IPS DF 4.7 (cell line): ENCODE measurements around the gene GRIK3.
"Not testable (repeated sequence)": the region's sequence is repeated elsewhere in the genome, so short reads cannot be mapped to it uniquely, and the experiment has no call there.

ENCODE experiments used
- DNase-seq: peaks from one replicate; pipeline ENCODE4 v3.0.0-alpha.2; 2013; ENCODE audit warnings: low spot score; ENCODE audit errors: extremely low read depth

Gene GRIK3

DNA sequence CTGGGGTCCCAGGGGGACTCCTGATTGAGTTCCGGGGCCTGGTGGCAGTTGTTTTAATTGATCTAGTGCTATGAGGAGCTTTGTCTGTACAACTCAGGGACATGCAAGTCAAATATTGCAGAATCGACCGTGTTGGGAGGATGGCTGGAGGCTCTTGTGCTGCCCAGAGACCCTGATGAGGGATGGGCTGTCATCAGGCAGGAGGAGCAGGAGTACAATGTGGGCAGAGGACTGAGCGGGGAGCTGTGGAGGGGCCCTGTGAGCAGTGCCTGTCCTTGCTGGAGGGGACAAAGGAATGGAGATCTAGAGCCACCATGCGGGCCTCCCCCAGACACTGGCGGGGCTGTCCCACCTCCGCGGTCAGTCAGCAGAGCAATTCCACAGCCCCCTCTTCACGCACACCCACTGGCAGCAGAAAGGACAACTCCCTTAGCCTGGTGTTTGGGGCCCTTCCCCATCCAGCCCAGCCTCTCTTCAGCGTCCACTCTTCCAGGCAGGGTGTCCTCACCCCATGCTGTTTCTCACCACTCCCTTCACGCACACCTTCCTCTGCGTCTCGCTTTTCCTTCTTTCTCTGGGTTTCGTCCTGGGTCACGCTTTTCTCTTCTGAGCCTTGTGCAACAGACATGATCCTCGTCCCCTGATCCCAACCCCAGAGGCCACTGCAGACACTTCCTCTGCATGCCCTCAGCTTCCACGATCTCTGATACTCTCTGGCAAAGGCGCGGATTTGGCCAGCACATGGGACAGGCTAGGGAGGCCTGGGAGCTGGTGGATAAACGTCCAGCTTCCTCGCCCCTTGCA, 122.6 kb downstream of the GRIK3 start:
- DNase-seq: no peak

DNA sequence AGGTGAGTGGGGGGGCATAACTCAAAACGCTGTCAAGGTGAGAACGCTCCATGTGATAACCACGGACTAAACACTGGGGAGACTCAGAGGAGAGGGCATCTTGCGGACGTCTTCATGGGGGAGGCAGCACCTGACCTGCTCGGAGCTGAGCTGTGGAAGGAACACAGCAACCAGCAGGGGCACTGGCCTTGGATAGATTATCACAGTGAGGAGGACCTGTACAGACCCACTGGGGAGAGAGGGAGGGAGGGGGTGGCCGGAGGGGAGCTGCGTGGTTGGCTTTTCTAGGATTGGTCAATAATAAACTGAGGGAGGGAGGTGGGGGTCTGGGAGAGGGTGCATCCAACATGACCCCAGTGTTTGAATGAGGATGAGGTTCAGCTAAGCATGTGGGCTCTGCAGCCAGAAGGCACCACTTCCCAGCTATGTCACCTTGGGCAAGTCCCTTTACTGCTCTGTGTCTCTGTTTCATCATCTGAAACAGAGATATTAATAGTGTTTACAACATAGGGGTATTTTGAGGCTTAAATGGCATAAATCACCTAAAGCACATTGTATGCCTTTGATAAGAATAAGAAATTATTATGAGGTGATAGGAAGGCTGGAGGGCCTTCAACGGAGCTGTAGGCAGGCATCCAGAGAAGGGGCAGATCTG, 123.3 kb downstream of the GRIK3 start:
- DNase-seq: no peak

DNA sequence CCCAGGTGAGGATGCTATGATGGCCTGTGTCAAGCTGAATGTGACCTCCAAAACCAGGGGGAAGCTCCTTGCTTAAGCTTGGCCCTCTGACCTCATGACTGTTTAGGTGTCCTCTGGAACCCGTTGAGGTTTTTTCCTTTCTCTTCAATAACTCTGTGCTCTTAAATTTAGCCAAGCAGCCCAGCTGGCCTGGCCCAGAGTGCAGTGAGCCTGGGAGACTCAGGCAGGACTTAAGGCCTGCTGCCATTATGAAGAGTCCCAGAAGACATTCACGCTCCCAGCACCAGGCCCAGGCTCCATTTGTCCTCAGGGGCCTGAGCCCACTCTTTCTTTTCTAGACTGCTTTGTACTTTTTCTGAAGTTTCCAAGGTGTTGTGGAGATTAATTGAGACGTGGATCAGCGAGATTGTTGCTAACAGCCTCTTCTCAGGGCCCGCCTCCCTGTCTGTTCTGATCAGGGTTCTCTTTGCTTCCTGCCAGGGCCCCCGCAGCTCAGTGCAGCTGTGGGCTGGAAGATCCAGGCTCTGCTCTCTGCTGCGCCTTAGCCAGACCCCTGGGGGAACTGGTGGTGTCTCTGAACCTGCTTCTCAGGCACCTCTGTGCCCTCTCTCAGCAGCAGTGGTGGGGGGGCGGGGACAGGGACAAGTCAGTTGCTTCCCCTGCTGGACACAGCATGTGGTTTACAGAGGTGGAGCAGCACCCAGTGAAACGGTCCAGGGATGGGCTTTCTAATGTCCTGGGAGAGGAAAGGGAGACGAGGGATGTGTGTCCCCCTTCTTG, 124.2 kb downstream of the GRIK3 start:
- DNase-seq: no peak

DNA sequence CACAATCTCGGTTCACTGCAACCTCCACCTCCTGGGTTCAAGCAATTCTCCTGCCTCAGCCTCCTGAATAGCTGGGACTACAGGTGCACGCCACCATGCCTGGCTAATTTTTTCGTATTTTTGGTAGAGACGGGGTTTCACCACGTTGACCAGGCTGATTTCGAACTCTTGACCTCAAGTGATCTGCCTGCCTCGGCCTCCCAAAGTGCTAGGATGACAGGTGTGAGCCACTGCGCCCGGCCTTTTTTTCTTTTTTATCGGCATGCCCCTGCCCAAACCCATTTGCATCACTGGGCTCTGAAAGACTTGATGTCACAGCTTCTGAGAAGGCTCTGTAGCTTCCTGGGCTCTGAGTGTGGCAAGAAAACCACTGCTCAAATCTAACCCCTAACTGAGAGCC, 125.0 kb downstream of the GRIK3 start:
- DNase-seq: not testable (repeated sequence)

DNA sequence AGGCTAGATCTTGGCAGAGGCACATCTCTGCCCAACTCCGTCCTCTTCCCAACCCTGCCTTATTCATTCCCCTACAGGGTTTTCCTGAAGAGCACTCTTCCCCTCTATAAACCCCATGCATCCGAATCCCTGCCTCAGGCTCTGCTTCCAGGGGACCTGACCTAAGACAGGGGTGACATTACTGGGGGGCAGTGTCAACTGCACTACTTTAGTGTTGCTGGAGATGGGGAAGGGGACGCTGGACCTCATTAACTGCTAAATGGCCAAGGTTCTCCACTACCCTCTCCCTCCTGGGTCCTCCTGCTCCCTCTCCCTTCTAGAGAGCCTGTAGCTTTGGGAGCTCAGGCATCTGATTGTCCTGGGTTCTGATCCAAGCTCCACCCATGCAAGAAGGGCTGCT, 126.2 kb downstream of the GRIK3 start:
- no peak for DNase-seq

DNA sequence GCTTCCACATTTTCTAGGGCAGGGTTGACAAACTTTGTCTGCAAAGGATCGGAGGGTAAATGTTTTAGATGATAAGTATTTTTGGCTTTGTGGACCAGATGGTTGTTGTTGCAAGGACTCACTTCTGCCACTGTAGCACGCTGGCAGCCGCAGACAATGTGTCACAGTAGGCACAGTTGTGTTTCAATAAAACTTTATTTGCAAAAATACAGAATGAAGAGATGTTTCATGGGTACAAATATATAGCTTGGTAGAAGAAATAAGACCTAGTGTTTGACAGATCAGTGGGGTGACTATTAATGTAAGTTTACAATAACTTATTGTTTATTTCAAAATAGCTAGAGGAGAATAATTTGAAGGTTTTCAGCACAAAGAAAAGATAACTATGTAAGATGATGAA, 127.8 kb downstream of the GRIK3 start:
- no peak for DNase-seq

DNA sequence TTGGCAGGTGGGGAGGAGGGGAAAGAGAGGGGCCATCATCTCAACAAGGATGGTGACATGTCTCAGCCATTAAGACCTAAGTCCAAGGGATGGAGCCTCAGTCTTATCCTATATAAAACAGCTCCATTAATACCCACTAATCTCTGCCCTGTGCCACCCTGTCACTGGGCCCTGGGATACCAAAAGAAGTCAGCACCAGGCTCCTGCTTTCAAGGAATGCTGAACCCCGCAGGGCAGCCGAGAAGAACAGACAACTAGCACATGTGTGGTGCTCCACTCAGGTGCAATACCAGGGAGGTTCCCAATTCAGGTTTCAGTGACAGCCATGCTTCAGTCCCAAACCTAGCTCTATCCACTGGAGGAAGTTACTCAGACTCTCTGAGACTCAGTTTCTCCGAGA, 128.4 kb downstream of the GRIK3 start:
- no peak for DNase-seq

DNA sequence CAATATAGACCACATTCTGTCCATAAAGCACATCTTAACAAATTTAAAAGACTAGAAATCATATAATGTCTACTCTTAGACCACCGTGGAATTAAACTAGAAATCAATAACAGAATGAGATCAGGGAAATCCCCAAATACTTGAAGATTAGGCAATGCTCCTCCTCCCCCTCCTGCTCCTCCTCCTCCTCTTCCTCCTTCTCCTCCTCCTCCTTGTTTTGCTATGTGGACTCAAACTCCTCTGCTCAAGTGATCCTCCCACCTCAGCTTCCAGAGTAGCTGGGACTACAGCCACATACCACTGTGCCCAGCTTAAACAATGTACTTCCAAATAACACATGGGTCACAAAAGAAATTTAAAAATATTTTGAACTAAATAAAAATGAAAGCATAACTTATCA, 134.2 kb downstream of the GRIK3 start:
- DNase-seq: no peak

DNA sequence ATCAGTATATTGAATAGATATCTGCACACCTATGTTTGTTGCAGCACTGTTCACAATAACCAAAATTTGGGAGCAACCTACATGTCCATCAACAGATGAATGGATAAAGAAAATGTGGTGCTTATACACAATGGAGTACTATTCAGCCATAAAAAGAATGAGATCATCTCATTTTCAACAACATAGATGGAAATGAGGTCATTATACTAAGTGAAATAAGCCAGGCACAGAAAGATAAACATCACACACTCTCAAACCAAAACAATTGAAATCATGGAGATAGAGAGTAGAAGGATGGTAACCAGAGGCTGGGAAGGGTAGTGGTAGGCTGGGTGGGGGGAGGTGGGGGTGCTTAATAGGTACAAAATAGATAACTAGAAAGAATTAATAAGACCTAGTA, 136.5 kb downstream of the GRIK3 start:
- not testable (repeated sequence) for DNase-seq

DNA sequence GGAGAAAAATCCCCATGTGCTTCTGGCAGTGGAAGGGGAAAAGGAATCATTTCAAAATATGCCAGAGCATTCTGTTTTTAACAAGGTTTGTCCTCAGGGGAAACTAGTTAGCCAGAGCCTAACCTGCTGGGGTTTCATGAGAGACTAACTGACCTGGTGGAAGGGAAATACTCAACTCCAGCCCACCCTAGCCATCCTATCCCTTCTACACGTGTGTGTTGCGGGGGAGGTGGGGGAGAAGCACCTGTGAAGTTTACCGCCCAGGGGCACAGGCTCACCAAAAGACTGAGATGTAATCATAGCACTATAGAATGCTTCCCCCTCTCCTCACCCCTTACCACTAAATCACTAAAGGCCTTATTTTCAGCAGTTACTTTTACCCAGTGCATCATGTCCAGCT, 139.5 kb downstream of the GRIK3 start:
- DNase-seq: no peak

DNA sequence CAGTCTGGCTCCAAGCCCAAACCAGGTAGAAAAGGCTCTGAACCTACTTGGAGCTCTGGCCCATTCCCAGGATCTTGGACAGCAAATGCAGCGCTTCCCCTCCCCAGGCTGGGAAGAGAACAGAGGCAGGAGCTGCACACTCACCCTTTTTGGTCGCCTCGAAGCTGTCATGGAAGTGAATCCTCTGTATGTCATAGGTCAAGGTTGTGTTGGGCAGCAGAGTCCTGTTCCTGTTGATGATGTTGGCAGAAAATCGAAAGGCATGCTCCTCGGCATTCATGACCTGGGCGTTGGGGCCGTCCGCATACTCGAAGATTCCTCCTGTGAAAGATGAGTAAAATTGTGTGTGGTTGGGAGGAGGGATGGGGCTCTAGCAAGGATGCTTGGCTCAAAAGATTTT, 143.5 kb downstream of the GRIK3 start:
- no peak for DNase-seq

DNA sequence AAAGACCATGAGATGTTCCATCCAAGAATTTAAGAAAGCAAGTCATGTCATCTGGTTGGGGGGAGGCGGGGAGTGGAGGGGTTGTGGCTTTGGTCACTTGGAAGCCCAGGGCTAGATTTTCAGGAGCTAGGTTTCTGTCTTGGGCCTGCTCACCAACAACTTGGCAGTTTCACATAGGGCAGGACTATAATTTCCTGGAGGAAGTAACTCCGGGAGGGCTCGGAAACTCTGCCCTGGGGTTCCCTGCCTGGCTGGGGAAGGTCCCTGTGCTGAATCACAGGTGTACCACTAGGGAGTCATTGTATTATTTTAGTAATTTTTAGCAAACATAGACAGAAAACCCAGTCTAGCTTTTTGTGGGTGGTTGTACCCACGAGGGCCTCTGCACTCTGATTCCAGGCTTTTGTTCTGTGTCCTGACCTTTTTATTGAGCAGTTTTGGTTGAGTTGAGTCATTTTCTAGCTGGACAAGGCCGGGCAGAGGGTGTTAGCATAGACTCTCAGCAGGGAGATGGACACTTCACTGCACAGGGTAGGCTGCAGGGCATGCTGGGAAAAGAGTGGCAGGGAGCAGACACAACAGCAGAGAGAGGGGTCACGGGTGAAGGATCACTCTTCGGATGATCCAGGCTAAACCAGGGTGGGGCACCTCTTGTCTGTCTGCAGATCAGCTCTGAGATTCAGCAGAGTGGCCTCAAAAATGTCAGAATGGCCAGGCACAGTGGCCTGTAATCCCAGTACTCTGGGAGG, 144.7 kb downstream of the GRIK3 start:
- no peak for DNase-seq

DNA sequence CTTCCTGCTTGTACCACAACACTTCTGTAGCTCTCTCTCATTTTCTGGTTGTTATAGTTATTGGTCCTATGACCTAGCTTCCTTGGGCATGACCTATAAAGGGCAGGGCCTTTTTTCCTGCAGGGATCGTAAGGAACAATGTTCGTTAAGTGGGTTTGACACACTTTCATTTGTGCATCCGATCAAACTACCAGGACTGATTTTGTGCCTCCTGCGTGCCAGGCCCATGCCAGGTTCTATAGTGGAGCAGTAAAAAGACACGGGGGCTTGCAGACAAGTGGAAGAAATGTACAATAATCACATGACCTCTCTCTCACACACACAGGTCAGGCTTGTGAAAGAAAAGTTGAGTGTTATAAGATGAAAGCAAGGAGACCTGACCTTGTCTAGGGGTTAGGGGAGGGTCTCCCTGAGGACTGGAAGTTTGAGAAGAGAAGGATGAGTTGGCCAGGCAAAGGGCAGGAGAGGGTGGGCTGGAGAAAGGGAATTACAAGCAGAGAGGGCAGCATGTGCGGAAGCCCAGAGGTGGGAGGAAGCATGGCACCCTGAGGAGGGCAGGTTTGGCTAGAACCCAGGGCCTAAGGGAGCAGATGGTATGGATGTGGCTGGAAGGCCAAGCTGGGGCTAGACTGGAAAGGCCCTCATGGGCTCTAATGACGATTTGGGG, 145.4 kb downstream of the GRIK3 start:
- no peak for DNase-seq

DNA sequence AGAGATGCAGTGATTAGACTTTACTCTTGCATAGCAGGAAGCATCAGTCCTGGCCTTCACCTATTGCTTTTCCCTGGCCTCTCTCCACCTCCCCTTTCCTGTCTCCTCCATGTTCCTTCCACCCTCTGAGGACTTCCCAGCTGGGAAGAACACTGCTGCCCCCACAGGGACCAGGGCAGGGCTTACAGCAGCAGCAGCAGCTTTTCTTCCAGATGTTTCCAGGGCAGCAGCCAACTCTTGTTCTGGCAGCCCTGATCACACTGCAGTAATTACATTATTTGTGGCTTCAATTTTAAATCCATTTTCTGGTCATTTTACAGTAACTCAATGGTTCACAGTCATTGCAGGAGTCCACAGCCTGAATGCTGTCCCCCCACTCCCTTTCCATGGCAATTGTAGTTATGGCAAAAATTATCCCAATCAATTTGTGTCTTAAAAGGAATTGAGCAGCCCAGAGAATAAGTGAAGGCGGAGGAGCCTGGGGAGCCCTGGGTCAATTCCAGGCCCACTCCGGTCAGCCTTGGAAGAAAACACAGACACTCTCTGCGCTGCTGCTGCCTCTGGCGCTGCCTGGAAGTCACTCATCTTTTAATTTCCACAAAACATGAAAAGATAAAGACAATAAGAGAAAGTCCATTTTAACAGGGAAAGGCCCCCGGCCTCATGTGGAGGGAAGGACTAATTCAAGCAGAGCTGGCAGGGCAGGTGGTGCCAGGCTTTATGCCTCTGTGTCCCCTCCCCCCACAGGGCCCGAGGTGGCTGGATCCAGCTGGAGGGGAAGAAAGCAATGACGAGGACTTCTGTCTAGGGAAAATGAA, 148.6 kb downstream of the GRIK3 start:
- no peak for DNase-seq

DNA sequence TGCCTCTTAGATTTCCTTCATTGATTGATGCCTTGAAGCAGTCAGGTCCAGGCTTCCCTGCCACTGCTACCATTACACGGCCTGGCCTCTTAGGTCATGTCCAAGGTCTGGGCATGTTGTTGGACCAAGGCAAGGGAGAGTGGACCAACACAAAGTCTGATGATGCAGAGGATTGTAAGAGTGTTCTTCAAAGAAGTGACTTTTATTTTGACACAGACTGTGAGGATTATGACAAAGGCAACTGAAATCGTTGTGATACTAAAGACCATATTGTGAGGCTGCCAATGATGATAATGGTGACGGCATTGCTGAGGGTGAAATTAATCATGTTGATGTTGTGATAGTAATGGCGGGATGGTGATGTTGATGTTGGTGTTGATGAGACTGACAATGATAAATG, 149.5 kb downstream of the GRIK3 start:
- DNase-seq: no peak

DNA sequence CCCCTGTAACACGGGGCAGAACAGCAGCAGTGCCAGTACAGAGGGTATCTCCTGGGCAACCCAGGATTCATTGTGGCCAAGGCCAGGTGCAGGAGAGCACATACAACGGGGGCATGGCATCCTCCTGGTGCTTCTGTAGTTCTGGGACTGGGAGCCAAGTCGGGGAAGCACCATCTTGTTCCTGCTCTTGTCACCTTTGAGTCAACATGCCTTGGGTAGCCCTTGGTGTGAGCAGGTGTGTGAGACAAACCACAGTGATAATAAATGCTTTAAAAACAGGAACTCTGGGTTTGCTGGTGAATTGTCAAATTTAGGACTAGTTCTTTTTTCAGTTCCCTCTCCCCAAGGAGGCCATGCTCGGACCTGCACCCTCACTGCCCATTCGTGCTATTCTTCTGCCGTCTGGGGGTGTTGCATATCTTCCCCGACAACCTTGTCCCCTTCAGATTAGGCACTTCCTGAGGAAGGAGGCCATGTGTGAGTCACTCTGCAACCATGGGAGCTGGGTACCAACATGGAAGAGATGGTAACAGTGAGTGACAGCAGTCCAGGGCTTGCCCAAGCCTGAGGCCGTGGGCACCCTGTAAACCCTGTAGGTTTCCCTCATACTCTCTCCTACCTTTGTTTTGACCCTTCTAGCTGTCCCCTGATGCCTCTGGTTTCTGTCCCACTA, 150.2 kb downstream of the GRIK3 start:
- no peak for DNase-seq

DNA sequence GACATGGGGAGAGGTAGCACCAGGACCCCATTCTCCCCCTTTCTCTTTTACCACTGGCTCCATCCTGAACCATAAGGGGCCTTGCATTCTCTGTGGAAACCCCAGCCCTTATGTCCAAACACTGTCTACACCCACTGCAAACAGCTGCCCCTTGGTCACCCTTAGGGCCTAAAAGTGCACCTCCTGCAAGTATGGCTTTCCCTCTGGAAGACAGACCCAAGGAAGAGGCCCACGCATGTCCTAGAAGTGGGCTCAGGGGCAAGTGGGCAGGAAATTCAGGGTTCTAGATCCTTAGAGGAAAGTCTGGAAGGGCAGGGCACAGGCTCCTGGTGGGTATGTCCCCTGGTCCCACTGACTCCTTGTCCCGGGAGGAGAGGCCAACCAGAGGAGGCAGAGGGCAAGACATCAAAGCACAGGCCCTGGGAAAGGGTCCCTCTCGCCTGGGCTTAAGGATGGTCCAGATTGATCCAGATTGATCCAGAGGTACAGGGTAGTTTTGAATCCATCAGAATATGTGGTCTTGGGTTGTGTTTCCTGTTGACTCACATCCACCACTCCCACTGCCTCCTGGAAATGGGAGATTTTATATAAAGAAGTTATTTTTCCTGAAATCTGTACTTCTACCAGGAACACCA, 150.9 kb downstream of the GRIK3 start:
- no peak for DNase-seq

DNA sequence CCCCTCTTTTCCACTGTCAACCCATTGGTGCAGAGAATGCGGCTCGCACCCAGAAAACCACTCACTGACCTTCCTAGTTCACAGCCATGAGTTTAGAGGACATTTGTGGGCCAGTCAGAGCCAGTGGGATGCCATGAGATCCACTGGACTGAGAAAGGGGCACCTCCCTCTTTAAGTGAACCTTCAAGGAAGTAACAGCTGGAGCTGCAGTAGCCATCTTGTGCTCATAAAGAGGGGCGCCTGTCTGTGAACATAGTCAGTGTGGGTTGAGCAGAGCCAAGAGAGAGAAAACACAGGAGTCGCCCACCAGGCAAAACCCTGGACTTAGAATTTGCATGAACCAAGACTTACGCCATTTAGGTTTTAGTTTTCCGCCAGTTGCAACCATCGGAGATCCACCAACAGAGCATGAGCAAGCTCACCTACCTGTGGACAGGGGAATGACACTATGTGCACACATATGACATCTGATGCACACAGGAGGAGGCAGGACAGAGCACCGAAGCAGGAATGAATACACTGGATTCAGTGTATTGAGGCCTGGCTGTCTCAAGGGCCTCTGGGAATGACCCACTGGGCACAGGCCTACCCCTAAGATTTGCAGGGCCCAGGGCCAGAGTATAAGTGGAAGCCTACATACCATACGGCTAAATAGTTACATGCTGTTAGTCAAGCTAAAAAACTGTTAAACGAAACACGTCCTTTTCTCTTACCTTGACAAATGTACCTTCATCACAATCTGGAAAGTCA, 151.6 kb downstream of the GRIK3 start:
- no peak for DNase-seq
